IPS-18a (cell line): Measurements from ENCODE around the gene ZNF799.
A peak's percentile ranks its signal among the peaks of the same experiment; 100 is the strongest.
"Not testable (repeated sequence)": the region's sequence is repeated elsewhere in the genome, so short reads cannot be mapped to it uniquely, and the experiment has no call there.

Experiments used
- H3K27ac ChIP-seq: one replicate; pipeline ENCODE4 v1.5.1; 2013; ENCODE audit warnings: low read length
- H3K27me3 ChIP-seq: one replicate; pipeline ENCODE4 v1.6.1; 2013; ENCODE audit warnings: mild to moderate bottlenecking, low read length; ENCODE audit not compliant: control insufficient read depth, insufficient read depth
- H3K36me3 ChIP-seq: one replicate; pipeline ENCODE4 v1.6.1; 2013; ENCODE audit warnings: low read depth, low read length; ENCODE audit not compliant: control insufficient read depth
- H3K4me1 ChIP-seq: one replicate; pipeline ENCODE4 v1.6.1; 2013; ENCODE audit warnings: low read depth, low read length; ENCODE audit not compliant: control insufficient read depth
- H3K4me3 ChIP-seq: one replicate; pipeline ENCODE4 v1.5.1; 2013; ENCODE audit warnings: low read length
- H3K9ac ChIP-seq: one replicate; pipeline ENCODE4 v1.6.1; 2013; ENCODE audit warnings: mild to moderate bottlenecking, low read length, moderate library complexity
- H3K9me3 ChIP-seq: one replicate; pipeline ENCODE4 v1.6.1; 2013; ENCODE audit warnings: low read depth, low read length; ENCODE audit not compliant: control insufficient read depth

ZNF799 gene

GRCh38 chr19:12399901-12400632 is 1.0 kb downstream of the ZNF799 start:
- Histone ChIP-seq H3K4me3 (peak overlapping the region; percentile 76), H3K9ac (peak overlapping the region; percentile 62)
- H3K4me1 ChIP-seq, H3K9me3 ChIP-seq, H3K27me3 ChIP-seq, H3K27ac ChIP-seq, H3K36me3 ChIP-seq: not testable (repeated sequence)

DNA sequence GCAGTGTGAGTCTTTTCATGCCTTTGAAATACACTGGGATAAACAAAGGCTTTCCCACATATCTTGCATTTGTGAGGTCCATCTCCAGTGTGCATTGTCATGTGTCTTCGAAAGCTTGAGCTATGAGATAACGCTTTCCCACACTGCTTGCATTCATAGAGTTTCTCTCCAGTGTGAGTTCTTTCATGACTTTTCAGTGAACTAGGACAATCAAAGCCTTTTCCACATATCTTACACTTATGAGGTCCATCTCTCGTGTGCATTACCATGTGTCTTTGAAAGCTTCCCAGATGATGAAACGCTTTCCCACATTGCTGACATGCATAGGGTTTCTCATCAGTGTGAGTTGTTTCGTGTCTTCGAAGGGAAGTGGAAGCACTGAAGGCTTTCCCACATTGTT is 9.9 kb downstream of the ZNF799 start:
- H3K27me3 ChIP-seq: not testable (repeated sequence)
- peaks cover 13% of the 10 kb centered on the region for H3K36me3 ChIP-seq

GRCh38 chr19:12386365-12386764 is 14.7 kb downstream of the ZNF799 start:
- H3K9me3 ChIP-seq, H3K27ac ChIP-seq, H3K4me3 ChIP-seq, H3K27me3 ChIP-seq, H3K9ac ChIP-seq, H3K36me3 ChIP-seq, H3K4me1 ChIP-seq: not testable (repeated sequence)

More for the DNA sequence above, 9.9 kb downstream of the ZNF799 start:
- not testable (repeated sequence) for H3K9me3 ChIP-seq, H3K27ac ChIP-seq, H3K9ac ChIP-seq, H3K4me1 ChIP-seq, H3K4me3 ChIP-seq

- H3K9me3 ChIP-seq: peaks cover 12% of the 10 kb centered on the region
- no peak overlapping the region for H3K4me3 ChIP-seq
- no peak overlapping the region for H3K27ac ChIP-seq
- no peaks in the 10 kb centered on the region for H3K36me3 ChIP-seq
- H3K4me1 ChIP-seq: no peaks in the 10 kb centered on the region
- no peak overlapping the region for H3K9ac ChIP-seq
- no peaks in the 10 kb centered on the region for H3K27me3 ChIP-seq
These were observed 20.7 kb downstream of the ZNF799 start for GRCh38 chr19:12380444-12380737.

- Histone ChIP-seq H3K27me3 (no peaks in the 10 kb centered on the region), H3K4me1 (no peaks in the 10 kb centered on the region), H3K9ac (no peak overlapping the region), H3K4me3 (no peak overlapping the region), H3K27ac (no peak overlapping the region), H3K36me3 (no peaks in the 10 kb centered on the region), H3K9me3 (peaks cover 12% of the 10 kb centered on the region)
These were observed 21.2 kb downstream of the ZNF799 start for GRCh38 chr19:12379732-12380443.

- H3K9me3 ChIP-seq: peaks cover 5% of the 10 kb centered on the region
- H3K4me1 ChIP-seq: no peaks in the 10 kb centered on the region
- no peaks in the 10 kb centered on the region for H3K36me3 ChIP-seq
- no peak overlapping the region for H3K9ac ChIP-seq
- no peaks in the 10 kb centered on the region for H3K27me3 ChIP-seq
- no peak overlapping the region for H3K4me3 ChIP-seq
- no peak overlapping the region for H3K27ac ChIP-seq
These were observed 27.0 kb downstream of the ZNF799 start for GRCh38 chr19:12374026-12374425.

GRCh38 chr19:12365236-12366162 is 35.6 kb downstream of the ZNF799 start, which contains the start of gene ZNF442:
ZNF442 (minus strand) TSS chr19:12365683; CDS start chr19:12363631, 2,052 bp downstream.
- H3K4me1 ChIP-seq: peaks cover 5% of the 10 kb centered on the region
- H3K27ac ChIP-seq: no peak within 1 kb of the TSS
- H3K9ac ChIP-seq: peak within 1 kb of the TSS; percentile 69
- no peaks in the 10 kb centered on the region for H3K36me3 ChIP-seq
- no peaks in the 10 kb centered on the region for H3K9me3 ChIP-seq
- H3K4me3 ChIP-seq: peak within 1 kb of the TSS; percentile 77
- peaks cover 12% of the 10 kb centered on the region for H3K27me3 ChIP-seq

GRCh38 chr19:12364391-12365235 is 36.5 kb downstream of the ZNF799 start:
- Histone ChIP-seq H3K36me3 (no peaks in the 10 kb centered on the region), H3K27ac (no peak overlapping the region), H3K9ac (peak overlapping the region; percentile 69), H3K4me1 (peaks cover 5% of the 10 kb centered on the region), H3K27me3 (peaks cover 12% of the 10 kb centered on the region), H3K9me3 (no peaks in the 10 kb centered on the region), H3K4me3 (peak overlapping the region; percentile 77)

DNA sequence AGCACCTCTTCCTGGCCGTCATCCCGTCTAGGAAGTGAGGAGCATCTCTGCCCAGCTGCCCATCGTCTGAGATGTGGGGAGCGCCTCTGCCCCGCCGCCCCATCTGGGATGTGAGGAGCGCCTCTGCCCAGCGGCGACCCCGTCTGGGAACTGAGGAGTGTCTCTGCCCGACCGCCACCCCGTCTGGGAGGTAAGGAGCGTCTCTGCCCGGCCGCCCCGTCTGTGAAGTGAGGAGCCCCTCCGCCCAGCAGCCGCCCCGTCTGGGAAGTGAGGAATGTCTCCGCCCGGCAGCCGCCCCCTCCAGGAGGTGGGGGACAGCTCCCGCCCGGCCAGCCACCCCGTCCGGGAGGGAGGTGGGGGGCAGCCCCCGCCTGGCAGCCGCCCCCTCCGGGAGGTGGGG is 38.8 kb downstream of the ZNF799 start:
- peaks cover 12% of the 10 kb centered on the region for H3K27me3 ChIP-seq
- not testable (repeated sequence) for H3K9ac ChIP-seq, H3K9me3 ChIP-seq, H3K4me1 ChIP-seq, H3K36me3 ChIP-seq, H3K27ac ChIP-seq, H3K4me3 ChIP-seq

GRCh38 chr19:12353375-12353774 is 47.7 kb downstream of the ZNF799 start:
- peaks cover 8% of the 10 kb centered on the region for H3K36me3 ChIP-seq
- H3K4me3 ChIP-seq: no peak overlapping the region
- H3K9me3 ChIP-seq: peaks cover 45% of the 10 kb centered on the region
- H3K27ac ChIP-seq: no peak overlapping the region
- H3K9ac ChIP-seq: no peak overlapping the region
- H3K27me3 ChIP-seq: no peaks in the 10 kb centered on the region
- no peaks in the 10 kb centered on the region for H3K4me1 ChIP-seq

GRCh38 chr19:12350890-12351197 is 50.2 kb downstream of the ZNF799 start:
- H3K27ac ChIP-seq: no peak overlapping the region
- no peak overlapping the region for H3K4me3 ChIP-seq
- no peaks in the 10 kb centered on the region for H3K4me1 ChIP-seq
- H3K27me3 ChIP-seq: no peaks in the 10 kb centered on the region
- H3K9me3 ChIP-seq: peaks cover 46% of the 10 kb centered on the region
- H3K9ac ChIP-seq: no peak overlapping the region
- peaks cover 8% of the 10 kb centered on the region for H3K36me3 ChIP-seq
